HepG2 (cell line): ENCODE data around the gene ANKRD13C. TPM values are rescaled to one million over a fixed set of nuclear protein-coding genes. Genes with fewer than 3 reads are reported as not detected.

Experiments used
- ATAC-seq: fragments of 200-7000 bp; cut with Tn5 transposase; 3 replicates; pipeline ENCODE4 v1.9.1; 2020; ENCODE audit warnings: mild to moderate bottlenecking, moderate library complexity
- BruUV-seq: library from RNA; stranded (reverse); fragments of 400-500 nt; replicated peaks from 2 replicates; lab custom pipeline; 2021; lab: Mats Ljungman, UMichigan
- CTCF ChIA-PET: fragments of 300-600 bp; formaldehyde crosslinking; extraction: SDS; loops from one replicate; lab custom pipeline; 2021; ENCODE audit warnings: low total read pairs, inconsistent platforms, low intra/inter-chr PET ratio; lab: Yijun Ruan, JAX
- POLR2A ChIA-PET: fragments of 350-600 bp; sonication (Branson Sonifier 250); formaldehyde crosslinking; loops from one replicate; lab custom pipeline; 2020; ENCODE audit warnings: antibody characterized with exemption, inconsistent platforms; lab: Yijun Ruan, JAX
- DNase-seq: peaks from one replicate; pipeline ENCODE4 v3.0.0-alpha.2; 2015; ENCODE audit warnings: low spot score
- FAIRE-seq: peaks from 3 replicates; lab custom pipeline; 2011; peaks lifted over from hg19 to GRCh38; lab: Jason Lieb, UNC
- H2AFZ ChIP-seq: one replicate; pipeline ENCODE4 v1.6.1; 2011; ENCODE audit warnings: low read length, inconsistent platforms
- H3K27ac ChIP-seq: fragments of 300-600 bp; 3 replicates; pipeline ENCODE4 v1.8.0; 2011; ENCODE audit warnings: mixed run types, mild to moderate bottlenecking, mixed read lengths, low read length, inconsistent platforms; ENCODE audit not compliant: insufficient read depth; ENCODE audit errors: extremely low read length
- H3K27me3 ChIP-seq, 2 experiments: fragments of 200-600 bp in 1 of 2; 2 replicates in 1 of 2; 3 replicates in 1 of 2; pipeline versions ENCODE4 v1.6.0 to v1.8.0; 2011; ENCODE audit warnings: low read length in 2 of 2, mild to moderate bottlenecking in 2 of 2, moderate library complexity in 2 of 2, inconsistent platforms in 1 of 2; ENCODE audit not compliant: insufficient read depth in 2 of 2, control insufficient read depth in 1 of 2
- H3K36me3 ChIP-seq, 2 experiments: fragments of 200-600 bp in 1 of 2; replicated peaks in 1 of 2; 2 replicates in 1 of 2; 3 replicates in 1 of 2; pipeline versions ENCODE4 v1.5.1 to v1.8.0; 2011; ENCODE audit warnings: low read length in 2 of 2, inconsistent platforms in 1 of 2; ENCODE audit not compliant: insufficient read depth in 2 of 2, control insufficient read depth in 1 of 2
- H3K4me1 ChIP-seq: 2 replicates; pipeline ENCODE4 v1.5.1; 2012; ENCODE audit warnings: low read length, inconsistent platforms; ENCODE audit not compliant: insufficient read depth
- H3K4me2 ChIP-seq: 2 replicates; pipeline ENCODE4 v1.6.0; 2011; ENCODE audit warnings: low read depth, low read length, inconsistent platforms
- H3K4me3 ChIP-seq, 3 experiments: fragments of 200-600 bp in 1 of 3; sonication (generic), shearing (Covaris generic) in 1 of 3; replicated peaks in 1 of 3; 2 replicates each; pipeline ENCODE4 v1.5.1; 2011 to 2016; ENCODE audit warnings: low read length in 3 of 3, inconsistent platforms in 2 of 3, low read depth in 2 of 3, mild to moderate bottlenecking in 2 of 3, control low read depth in 1 of 3, mixed read lengths in 1 of 3; ENCODE audit not compliant: insufficient read depth in 1 of 3
- H3K79me2 ChIP-seq: one replicate; pipeline ENCODE4 v1.6.1; 2011; ENCODE audit warnings: low read length, inconsistent platforms; ENCODE audit not compliant: insufficient read depth
- H3K9ac ChIP-seq: 2 replicates; pipeline ENCODE4 v1.6.0; 2011; ENCODE audit warnings: mild to moderate bottlenecking, low read depth, low read length, inconsistent platforms; ENCODE audit not compliant: insufficient read depth
- H3K9me3 ChIP-seq: 2 replicates; pipeline ENCODE4 v1.5.1; 2012; ENCODE audit warnings: mild to moderate bottlenecking, low read length
- H4K20me1 ChIP-seq: 2 replicates; pipeline ENCODE4 v1.6.0; 2011; ENCODE audit warnings: inconsistent platforms, mild to moderate bottlenecking, low read length, moderate library complexity; ENCODE audit not compliant: insufficient read depth
- JDP2 ChIP-seq: sonication (generic); formaldehyde crosslinking; IDR thresholded peaks from 2 replicates; pipeline ENCODE4 v1.8.1; 2022; ENCODE audit warnings: missing genetic modification reagents, borderline replicate concordance
- NFYC ChIP-seq: IDR thresholded peaks from 2 replicates; pipeline ENCODE4 v1.6.1; 2016; ENCODE audit warnings: missing genetic modification reagents, missing compliant biosample characterization
- PHF20 ChIP-seq: sonication (generic); formaldehyde crosslinking; IDR thresholded peaks from 2 replicates; pipeline ENCODE4 v1.5.0; 2020; ENCODE audit warnings: mild to moderate bottlenecking, missing genetic modification reagents
- PHF5A ChIP-seq: IDR thresholded peaks from one replicate; pipeline ENCODE4 v1.6.1; 2018; ENCODE audit warnings: low read depth, missing genetic modification reagents; ENCODE audit not compliant: unreplicated experiment
- TBX2 ChIP-seq: sonication (generic); formaldehyde crosslinking; IDR thresholded peaks from 2 replicates; pipeline ENCODE4 v1.5.0; 2020; ENCODE audit warnings: missing genetic modification reagents, mild to moderate bottlenecking, borderline replicate concordance
- TRAFD1 ChIP-seq: sonication (generic); formaldehyde crosslinking; IDR thresholded peaks from 2 replicates; pipeline ENCODE4 v1.5.1; 2020; ENCODE audit warnings: missing genetic modification reagents, mild to moderate bottlenecking, borderline replicate concordance
- ZBTB2 ChIP-seq: sonication (generic); formaldehyde crosslinking; IDR thresholded peaks from 2 replicates; pipeline ENCODE4 v1.8.0; 2022; ENCODE audit warnings: low read depth, missing genetic modification reagents
- ZNF205 ChIP-seq: IDR thresholded peaks from 2 replicates; pipeline ENCODE4 v1.6.1; 2018; ENCODE audit warnings: missing biosample characterization, missing genetic modification reagents
- ZNF513 ChIP-seq: sonication (generic); formaldehyde crosslinking; conservative IDR thresholded peaks from 2 replicates; pipeline ENCODE4 v1.5.0; 2020; ENCODE audit warnings: missing genetic modification reagents
- ZNF605 ChIP-seq: sonication (generic); formaldehyde crosslinking; IDR thresholded peaks from 2 replicates; pipeline ENCODE4 v1.8.0; 2022; ENCODE audit warnings: mild to moderate bottlenecking, missing genetic modification reagents
- ZNF615 ChIP-seq: sonication (generic); formaldehyde crosslinking; IDR thresholded peaks from 2 replicates; pipeline ENCODE4 v1.5.0; 2020; ENCODE audit warnings: mild to moderate bottlenecking, missing genetic modification reagents, borderline replicate concordance
- ZNF616 ChIP-seq: sonication (generic); formaldehyde crosslinking; IDR thresholded peaks from 2 replicates; pipeline ENCODE4 v1.5.0; 2020; ENCODE audit warnings: low read depth, mild to moderate bottlenecking, missing genetic modification reagents
- ZNF75D ChIP-seq: sonication (generic); formaldehyde crosslinking; IDR thresholded peaks from 2 replicates; pipeline ENCODE4 v1.8.1; 2023; ENCODE audit warnings: missing genetic modification reagents, mild to moderate bottlenecking, borderline replicate concordance
- ZSCAN21 ChIP-seq: sonication (generic); formaldehyde crosslinking; IDR thresholded peaks from 2 replicates; pipeline ENCODE4 v1.8.0; 2022; ENCODE audit warnings: mild to moderate bottlenecking, missing genetic modification reagents, moderate library complexity, borderline replicate concordance
- WGBS: methylation state at CpG from one replicate; pipeline ENCODE4 v1.1.6; 2017; ENCODE audit warnings: low lambda C conversion rate; 5-methylcytosine and 5-hydroxymethylcytosine counted together
- in situ Hi-C: cut with HindIII; loops from 2 replicates; pipeline ENCODE4 v1.10.0; 2017; ENCODE audit warnings: low pct_unique_long_range_greater_than_20kb; ENCODE audit not compliant: extremely low pct_ligation_motif_present
- intact Hi-C: fragments of 100-400 bp; cut with micrococcal nuclease; formaldehyde crosslinking; loops from one replicate; pipeline ENCODE4 v1.10.0; 2022; ENCODE audit not compliant: unreplicated experiment
- polyA plus RNA-seq, 8 experiments: library from polyadenylated mRNA; depleted of rRNA in 3 of 8; stranded (reverse) in 7 of 8; unstranded in 1 of 8; fragments of >200 nt; fragmentation: Illumina TruSeq in 4 of 8; extraction: Trizol in 4 of 8; gene quantifications; 2 replicates each; pipeline versions ENCODE4 v1.2.1 to v1.2.3, GENCODE V29; 2011 to 2016; ENCODE audit warnings: low read depth in 4 of 8, missing spikeins in 1 of 8, mixed read lengths in 1 of 8; ENCODE audit not compliant: insufficient read depth in 1 of 8
- total RNA-seq, 5 experiments: library from RNA; depleted of rRNA; stranded (reverse); fragments of >200 nt; fragmentation: Illumina TruSeq; extraction: Trizol; gene quantifications; 2 replicates each; pipeline ENCODE4 v1.2.3, GENCODE V29; 2016; ENCODE audit warnings: low read depth in 1 of 5

Gene ANKRD13C
- total and polyA plus RNA-seq, 2 of the 13 experiments (the other 11 are each of a cell fraction or from before 2014, with no cell fraction given): 6.2 to 17.6 TPM

- Histone ChIP-seq H2AFZ (no peak overlapping the region), H3K4me1 (no peaks in the 10 kb centered on the region), H3K9ac (no peak overlapping the region), H3K79me2 (no peaks in the 10 kb centered on the region), H3K4me3 (no peak overlapping the region), H3K27me3 (peaks cover 0 to 7% of the 10 kb centered on the region in 2 experiments; a peak in 2 of 5 replicates), H3K9me3 (no peaks in the 10 kb centered on the region), H4K20me1 (no peaks in the 10 kb centered on the region), H3K36me3 (no peaks in the 10 kb centered on the region), H3K27ac (no peak overlapping the region), H3K4me2 (no peak overlapping the region)
- DNase-seq (no peak), FAIRE-seq (no peak), ATAC-seq (no peak)
- in situ Hi-C loops: no loop called here
- WGBS: 38% methylated on average over 2 of the region's 2 CpGs
- intact Hi-C loops: no loop called here
- BruUV-seq: no TSS peak
- ChIA-PET CTCF (no interaction called here), POLR2A (no interaction called here)
- TF ChIP-seq ZNF605 (CRISPR knock-in tag): no peak
- TF ChIP-seq ZBTB2 (CRISPR knock-in tag): no peak
- TF ChIP-seq ZNF615 (CRISPR knock-in tag): no peak
- no peak for TF ChIP-seq PHF5A
- TF ChIP-seq ZNF513 (CRISPR knock-in tag): no peak
- no peak for TF ChIP-seq ZSCAN21 (CRISPR knock-in tag)
- no peak for TF ChIP-seq NFYC (CRISPR knock-in tag)
- TF ChIP-seq ZNF616 (CRISPR knock-in tag): no peak
- no peak for TF ChIP-seq TRAFD1 (CRISPR knock-in tag)
- TF ChIP-seq PHF20: no peak
- no peak for TF ChIP-seq ZNF75D (CRISPR knock-in tag)
- no peak for TF ChIP-seq ZNF205 (CRISPR knock-in tag)
- TF ChIP-seq TBX2: no peak
- TF ChIP-seq JDP2 (CRISPR knock-in tag): no peak
Measured at GRCh38 chr1:70403759-70404158, 49.2 kb upstream of the ANKRD13C start.
